Mammary epithelial cell (primary cell): ENCODE data around the gene MYO10.

Experiments used
- EZH2 ChIP-seq: IDR thresholded peaks from 2 replicates; pipeline ENCODE4 v1.6.1; 2012; ENCODE audit warnings: low read length, inconsistent platforms, borderline replicate concordance
- TF ChIP-seq, protein P1 (sequence below), 2 donors: IDR thresholded peaks in 1 of 2; conservative IDR thresholded peaks in 1 of 2; 2 replicates each; pipeline ENCODE4 v1.5.1; 2011 to 2012; ENCODE audit warnings: inconsistent platforms in 2 of 2, low read length in 2 of 2, mild to moderate bottlenecking in 2 of 2, control low read depth in 1 of 2, low read depth in 1 of 2; ENCODE audit not compliant: insufficient read depth in 1 of 2; ENCODE audit errors: extremely low read depth in 1 of 2

DNA sequence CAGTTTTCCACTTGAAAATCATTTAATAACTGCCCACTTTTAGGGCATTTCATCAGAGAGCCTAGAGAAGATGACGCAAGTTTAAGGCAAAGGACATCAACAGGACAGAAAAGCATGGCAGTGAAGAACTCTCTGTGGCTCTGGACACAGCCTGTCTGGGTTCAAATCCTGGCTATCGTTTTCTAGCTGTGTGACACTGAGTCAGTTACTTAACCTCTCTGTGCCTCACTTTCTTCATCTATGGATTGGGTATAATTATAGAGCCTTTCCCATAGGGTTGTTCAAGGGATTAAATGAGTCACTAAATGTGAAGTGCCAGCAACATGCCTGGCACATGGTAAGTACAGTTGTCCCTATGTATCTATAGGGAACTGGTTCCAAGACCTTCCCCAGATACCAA is 6.7 kb downstream of the MYO10 start:
- TF ChIP-seq, protein P1, sequence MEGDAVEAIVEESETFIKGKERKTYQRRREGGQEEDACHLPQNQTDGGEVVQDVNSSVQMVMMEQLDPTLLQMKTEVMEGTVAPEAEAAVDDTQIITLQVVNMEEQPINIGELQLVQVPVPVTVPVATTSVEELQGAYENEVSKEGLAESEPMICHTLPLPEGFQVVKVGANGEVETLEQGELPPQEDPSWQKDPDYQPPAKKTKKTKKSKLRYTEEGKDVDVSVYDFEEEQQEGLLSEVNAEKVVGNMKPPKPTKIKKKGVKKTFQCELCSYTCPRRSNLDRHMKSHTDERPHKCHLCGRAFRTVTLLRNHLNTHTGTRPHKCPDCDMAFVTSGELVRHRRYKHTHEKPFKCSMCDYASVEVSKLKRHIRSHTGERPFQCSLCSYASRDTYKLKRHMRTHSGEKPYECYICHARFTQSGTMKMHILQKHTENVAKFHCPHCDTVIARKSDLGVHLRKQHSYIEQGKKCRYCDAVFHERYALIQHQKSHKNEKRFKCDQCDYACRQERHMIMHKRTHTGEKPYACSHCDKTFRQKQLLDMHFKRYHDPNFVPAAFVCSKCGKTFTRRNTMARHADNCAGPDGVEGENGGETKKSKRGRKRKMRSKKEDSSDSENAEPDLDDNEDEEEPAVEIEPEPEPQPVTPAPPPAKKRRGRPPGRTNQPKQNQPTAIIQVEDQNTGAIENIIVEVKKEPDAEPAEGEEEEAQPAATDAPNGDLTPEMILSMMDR (conservative IDR thresholded peaks at IDR 0.05 in 1 of 2, IDR thresholded peaks at IDR 0.05 in 1 of 2; ENCODE audit: extremely low read depth in 1 of 2, insufficient read depth in 1 of 2, low read depth in 1 of 2, low read length in 2 of 2), result no peak
- TF ChIP-seq EZH2, result no peak
